GM21515 (cell line): ENCODE data around the gene TBC1D21.
"Not testable (repeated sequence)": the region's sequence is repeated elsewhere in the genome, so short reads cannot be mapped to it uniquely, and the experiment has no call there.

Experiments
- ATAC-seq: cut with Tn5 transposase; IDR thresholded peaks from one replicate; pipeline ENCODE4 v1.9.1; 2021; ENCODE audit not compliant: unreplicated experiment

TBC1D21 gene

DNA sequence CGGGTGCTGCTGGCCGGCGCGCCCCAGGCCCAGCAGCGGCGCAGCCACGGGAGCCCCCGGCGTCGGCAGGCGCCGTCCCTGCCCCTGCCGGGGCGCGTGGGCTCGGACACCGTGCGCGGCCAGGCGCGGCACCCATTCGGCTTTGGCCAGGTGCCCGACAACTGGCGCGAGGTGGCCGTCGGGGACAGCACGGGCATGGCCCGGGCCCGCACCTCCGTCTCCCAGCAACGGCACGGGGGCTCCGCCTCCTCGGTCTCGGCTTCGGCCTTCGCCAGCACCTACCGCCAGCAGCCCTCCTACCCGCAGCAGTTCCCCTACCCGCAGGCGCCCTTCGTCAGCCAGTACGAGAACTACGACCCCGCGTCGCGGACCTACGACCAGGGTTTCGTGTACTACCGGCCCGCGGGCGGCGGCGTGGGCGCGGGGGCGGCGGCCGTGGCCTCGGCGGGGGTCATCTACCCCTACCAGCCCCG is 53.7 kb downstream of the TBC1D21 start:
- ATAC-seq = peak; percentile 11

DNA sequence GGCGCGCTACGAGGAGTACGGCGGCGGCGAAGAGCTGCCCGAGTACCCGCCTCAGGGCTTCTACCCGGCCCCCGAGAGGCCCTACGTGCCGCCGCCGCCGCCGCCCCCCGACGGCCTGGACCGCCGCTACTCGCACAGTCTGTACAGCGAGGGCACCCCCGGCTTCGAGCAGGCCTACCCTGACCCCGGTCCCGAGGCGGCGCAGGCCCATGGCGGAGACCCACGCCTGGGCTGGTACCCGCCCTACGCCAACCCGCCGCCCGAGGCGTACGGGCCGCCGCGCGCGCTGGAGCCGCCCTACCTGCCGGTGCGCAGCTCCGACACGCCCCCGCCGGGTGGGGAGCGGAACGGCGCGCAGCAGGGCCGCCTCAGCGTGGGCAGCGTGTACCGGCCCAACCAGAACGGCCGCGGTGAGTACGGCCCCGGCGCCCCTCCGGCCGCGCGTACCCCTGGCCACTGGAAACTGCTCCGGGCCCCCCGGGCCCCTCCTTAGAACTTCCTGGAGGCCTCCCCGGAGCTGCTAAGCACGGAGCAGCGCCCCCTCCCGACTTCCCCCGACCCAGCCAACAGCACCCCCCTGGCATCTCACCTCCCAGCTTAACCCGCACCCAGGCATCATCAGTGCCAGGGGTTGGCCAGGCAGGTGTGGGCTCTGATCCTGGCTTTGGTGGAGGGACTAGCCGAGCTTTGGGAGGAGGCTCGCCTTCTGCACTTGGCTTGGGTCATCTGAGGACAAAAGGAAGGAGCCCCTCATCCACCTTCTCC is 54.3 kb downstream of the TBC1D21 start:
- peak; percentile 63 for ATAC-seq

DNA sequence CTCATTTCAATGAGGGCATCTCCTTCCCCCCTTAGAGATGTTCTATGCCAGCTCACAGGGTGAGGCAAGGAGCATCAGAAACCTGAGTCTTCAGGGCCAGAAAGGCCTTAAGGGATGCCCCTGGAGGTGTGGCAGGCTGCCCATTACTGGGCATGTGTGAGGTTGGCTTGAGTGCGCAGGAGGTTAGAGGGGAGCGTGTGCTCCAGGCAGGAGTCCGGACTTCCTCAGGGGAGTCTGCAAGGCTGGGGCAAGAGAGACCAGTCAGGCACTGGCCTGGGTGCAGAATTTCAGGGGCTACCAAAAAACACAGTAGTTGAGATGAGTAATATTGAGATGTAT is 54.8 kb downstream of the TBC1D21 start:
- no peak for ATAC-seq

DNA sequence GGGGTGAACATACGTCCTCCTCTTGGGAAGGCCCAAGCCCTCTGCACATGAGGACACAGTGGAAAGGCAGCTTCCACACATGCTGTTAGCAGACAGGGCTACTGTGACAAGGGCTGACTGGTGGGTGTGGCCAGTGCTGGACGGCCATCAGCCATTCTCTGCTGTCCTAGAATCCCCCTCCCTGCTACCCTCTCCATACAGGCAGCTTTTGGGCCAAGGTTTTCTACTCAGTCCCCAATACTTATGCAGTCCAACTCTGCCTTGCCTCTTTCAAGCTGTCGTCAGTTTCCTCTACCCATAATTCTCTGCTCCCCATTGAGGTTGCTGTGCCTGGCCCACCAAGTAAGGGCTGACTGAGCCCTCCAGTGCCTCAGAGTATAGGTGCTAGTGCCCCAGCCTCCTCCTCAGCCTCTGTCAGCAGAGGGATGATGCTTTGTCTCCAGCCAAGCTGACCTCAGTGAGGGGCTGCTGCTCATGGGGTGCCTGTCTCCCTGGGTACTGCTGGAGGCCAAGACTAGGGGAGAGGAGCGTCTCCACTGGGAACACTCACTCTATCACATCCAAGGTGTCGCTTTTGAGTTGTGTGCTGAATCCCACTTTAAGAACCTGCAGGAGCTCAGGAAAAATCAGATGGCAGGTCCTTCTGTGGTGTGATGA is 55.7 kb downstream of the TBC1D21 start:
- ATAC-seq = no peak

DNA sequence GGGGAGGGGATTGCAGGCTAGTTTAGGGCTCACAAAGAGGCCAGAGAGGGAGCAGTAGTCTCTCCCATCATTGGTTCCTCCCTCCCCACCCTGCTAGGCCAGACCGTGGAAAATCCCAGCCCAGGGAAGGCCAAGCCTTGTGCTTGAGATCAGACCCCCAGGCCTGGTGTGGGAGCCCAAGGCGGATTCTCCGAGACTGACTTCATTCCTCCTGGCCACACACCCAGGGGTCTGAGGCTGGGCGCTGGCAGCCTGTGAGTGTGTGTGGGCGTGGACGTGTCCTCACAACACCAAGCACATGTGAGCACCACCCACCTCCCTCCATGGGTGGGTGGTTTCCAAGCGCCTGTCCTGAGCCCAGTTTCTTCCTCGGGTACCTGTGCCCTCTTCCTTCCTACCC is 57.0 kb downstream of the TBC1D21 start:
- no peak for ATAC-seq

DNA sequence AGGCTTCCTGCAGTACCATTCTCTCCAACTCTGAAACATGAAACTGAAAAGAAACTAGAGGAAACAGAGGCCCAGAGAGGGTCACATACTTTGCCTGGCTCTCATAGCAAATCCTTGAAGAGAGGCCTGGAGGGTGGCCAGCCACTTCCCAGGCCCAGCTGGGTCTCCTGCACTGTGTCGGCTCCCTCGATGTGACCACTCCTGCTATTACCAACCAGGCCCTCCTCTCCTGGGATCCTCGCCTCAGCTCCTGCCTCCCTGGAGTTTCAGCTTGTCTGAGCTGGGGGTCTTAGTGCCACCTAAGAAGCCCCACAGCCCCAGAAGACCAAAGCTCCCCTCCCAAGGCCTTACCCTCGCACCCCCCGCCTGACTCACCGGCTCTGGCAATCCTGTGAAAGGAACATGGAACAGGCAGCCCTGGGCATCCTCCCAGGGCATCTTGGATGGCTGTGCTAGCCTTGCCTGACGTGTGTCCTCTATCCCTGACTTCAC is 57.5 kb downstream of the TBC1D21 start:
- no peak for ATAC-seq

DNA sequence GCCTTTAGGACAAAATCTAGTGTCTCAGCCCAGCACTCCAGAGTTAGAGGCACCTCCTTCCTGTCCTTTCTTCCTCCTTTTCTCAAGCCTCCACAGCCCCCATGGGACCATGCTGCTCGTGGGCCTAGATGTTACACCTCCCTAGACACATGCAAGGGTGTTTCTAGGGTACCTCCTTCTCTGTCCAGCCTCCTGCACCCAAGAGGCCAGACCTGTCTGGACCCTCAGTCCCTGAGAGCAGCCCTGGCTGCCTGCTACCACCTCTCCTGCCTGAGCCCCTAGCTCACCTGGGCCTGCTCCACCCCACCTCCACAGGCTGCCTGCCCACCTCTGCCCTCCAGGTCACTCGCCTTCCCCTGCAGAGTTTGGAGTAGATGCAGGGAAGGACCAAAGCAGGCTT is 58.1 kb downstream of the TBC1D21 start:
- no peak for ATAC-seq

DNA sequence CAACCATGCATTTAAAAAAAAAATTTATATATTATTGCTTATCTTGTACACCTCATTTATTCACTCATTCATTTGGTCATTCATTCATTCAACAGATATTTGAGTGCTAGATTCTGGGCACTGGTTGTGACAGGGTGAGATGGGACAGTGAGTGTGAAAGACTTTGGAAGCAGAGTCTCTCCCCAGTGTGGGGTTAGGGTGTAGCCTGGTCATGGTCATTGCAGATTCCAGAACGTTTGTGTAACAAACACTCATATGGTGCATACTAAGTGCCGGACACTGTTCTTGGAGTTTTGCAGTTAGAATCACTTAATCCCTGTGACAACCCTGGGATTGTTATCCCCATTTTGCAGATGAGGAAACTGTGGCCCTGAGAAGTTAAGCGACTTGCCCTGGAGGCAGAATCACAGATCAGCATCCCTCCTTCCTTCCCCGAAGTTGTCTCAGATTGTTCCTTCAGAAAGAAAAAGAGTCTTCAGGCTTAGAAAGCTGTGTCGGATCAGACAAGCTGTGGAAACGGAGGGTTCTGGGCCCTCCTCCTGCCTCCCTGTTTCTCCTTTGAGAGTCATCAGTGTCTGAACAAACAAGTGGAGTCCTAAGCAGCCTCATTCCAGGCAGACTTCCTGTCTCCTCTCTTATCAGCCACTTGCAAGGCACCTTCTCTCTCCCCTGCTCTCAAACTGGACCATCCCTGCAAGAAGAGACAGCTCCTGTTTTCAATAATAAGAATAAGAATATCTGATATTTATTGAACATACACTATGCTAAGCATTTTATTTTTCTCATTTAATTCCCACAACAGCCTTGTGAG is 59.2 kb downstream of the TBC1D21 start:
- ATAC-seq = no peak

DNA sequence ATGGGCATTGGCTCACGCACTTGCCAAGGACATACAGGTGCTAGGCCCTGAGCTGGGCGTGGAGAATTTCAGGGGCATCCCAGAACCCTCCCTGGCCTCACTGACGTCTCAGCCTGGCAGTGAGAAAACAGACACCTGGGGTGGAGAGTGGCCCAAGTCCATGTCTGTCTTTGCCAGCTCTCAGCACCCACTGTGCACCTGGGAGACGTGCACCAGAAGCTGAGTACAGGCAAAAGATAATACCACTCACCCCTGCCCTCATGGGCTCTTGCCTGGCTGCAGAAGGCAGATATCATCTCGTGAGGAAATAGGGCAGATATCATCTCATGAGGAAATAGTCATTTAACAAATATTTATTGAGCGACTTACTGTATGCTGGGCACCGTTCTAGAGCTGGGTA is 60.9 kb downstream of the TBC1D21 start:
- ATAC-seq = no peak

DNA sequence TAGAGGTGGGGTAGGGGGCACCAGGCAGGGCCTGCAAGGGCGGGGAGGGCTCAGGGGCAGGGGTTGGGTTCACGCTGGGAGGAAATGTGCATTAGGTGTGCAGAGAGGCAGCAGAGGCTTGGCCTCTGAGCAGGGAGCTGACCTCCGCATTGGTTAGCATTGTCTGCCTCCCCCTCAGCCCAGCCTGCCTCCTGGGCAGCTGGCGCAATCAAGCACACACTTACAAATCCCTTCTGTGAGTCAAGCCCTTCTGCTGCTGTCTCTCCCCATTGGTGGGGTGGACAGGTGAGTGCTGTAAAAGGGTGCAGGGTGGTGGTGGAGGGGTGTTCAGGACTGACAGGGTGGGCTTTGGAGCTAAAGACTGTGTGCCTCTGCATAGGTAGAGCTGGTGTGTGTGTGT is 62.2 kb downstream of the TBC1D21 start:
- ATAC-seq = no peak

DNA sequence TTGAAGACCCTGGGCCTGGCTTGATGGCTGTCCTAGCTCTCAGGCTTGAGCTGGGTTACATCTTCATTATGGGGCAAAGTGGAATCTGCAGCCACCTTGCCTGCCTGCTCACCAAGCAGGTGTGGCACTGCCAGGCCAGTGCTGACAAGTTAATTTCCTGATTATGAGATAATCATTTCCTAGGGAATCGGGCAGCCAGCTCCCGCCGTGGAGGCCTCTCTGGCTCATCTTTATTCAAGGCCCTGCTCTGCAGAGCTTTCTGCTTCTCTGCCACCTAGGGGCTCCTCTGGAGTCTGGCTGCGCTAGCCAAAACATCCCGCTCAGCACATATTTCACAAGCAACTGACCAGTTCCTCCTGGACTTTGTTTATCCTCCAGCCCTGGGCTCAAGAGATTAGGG is 62.8 kb downstream of the TBC1D21 start:
- no peak for ATAC-seq

DNA sequence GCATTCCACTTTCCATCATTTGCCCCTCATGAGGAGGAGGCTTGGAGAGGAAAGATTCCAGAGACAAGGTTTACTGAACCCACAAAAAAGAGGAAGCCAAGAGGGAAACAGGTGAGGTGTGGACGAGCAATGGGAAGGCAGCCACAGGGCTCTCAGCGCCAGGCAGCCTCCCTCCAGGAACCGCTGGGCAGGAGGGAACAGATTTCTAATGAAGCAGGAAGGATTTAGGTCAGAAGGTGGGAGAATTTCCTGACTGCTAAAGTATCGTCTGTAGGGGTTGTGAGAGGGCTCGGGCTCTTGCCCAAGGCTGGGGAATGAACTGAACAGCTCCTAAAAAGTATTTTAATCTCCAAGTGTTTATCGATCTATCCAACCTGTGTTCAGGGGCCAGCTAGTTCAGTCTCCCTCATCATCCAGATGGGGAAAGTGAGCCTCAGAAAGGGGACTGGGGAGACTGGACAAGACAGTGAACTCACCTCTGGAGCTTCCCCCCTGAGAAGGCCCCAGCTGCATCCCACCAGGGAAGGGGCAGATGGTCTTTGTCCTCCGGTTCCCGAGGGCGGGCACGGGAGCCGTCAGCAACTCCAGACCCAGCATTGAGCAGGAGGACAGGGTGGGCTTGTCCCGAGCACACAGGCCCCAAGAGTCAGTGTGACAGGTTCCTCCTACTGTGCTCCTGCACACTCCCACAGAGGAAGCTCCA is 63.4 kb downstream of the TBC1D21 start:
- no peak for ATAC-seq

DNA sequence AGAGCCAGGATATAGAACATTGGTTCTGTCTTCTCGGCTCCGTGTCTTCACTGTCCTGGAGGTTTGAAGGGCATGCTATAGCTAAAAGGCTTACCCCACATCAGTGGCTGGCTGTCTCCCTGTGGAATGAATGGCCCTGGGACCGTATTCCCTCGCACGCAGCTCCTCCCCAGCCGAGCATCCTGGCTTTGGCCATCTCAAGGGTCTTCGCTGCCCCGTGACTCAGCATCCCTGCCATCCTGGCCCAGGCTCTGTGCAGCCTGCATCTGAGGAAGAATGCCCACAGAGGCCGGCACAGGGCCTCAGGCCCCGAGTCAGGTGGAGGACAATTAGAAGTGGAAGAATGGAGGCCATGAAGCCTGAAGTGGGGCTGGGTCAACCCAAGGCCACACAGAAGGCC is 63.9 kb downstream of the TBC1D21 start:
- no peak for ATAC-seq

DNA sequence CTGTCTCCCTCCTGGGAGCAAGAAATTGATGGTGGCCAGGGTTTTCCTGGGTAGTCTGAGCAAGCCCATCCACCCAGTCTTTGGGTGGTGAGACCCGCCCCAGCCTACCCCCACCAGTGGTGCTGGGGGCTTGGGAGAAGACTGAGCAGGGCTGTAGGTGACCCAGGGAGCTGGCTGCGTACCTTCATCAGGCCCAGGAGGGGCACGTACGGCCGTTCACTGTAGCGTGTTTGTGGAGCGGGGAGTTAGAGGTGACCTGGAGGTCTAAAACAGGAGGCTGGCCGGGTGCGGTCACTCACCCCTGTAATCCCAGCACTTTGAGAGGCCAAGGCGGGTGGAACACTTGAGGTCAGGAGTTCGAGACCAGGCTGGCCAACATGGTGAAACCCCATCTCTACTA is 64.4 kb downstream of the TBC1D21 start:
- ATAC-seq = no peak

DNA sequence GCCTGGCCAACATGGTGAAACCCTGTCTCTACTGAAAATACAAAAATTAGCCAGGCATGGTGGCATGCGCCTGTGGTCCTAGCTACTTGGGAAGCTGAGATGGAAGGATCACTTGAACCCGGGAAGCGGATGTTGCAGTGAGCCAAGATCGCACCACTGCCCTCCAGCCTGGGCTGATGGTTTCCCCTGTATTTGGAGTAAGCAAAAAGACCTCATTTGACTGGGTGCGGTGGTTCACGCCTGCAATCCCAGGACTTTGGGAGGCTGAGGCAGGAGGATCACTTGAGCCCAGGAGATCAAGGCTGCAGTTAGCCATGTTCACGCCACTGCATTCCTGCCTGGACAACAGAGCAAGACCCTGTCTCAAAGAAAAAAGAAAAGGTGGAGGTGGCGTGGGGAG is 65.2 kb downstream of the TBC1D21 start:
- ATAC-seq = not testable (repeated sequence)
